Brain microvascular endothelial cell (primary cell): ENCODE measurements around the gene ITPRID2.

Source experiments
- DNase-seq: peaks from one replicate; pipeline ENCODE4 v3.0.0-alpha.2; 2020
- H3K27ac ChIP-seq: fragments of 250-450 bp; sonication (Bioruptor Pico); 2 replicates; pipeline ENCODE4 v1.5.1; 2020; ENCODE audit warnings: mild to moderate bottlenecking, moderate library complexity
- H3K27me3 ChIP-seq: fragments of 250-450 bp; sonication (Bioruptor Pico); replicated peaks from 2 replicates; pipeline ENCODE4 v1.5.1; 2020; ENCODE audit warnings: mild to moderate bottlenecking
- H3K36me3 ChIP-seq: fragments of 250-450 bp; sonication (Bioruptor Pico); replicated peaks from 2 replicates; pipeline ENCODE4 v1.5.1; 2020; ENCODE audit warnings: mild to moderate bottlenecking
- H3K4me3 ChIP-seq: 2 replicates; pipeline ENCODE4 v1.5.1; 2011; ENCODE audit warnings: low read depth, mild to moderate bottlenecking, control low read depth, low read length, moderate library complexity
- CTCF ChIP-seq: IDR thresholded peaks from 2 replicates; pipeline ENCODE4 v1.5.1; 2011; ENCODE audit warnings: low read depth, mild to moderate bottlenecking, moderate library complexity, low read length, control low read depth, inconsistent platforms; ENCODE audit errors: missing control alignments
- in situ Hi-C: cut with HindIII; loops from 2 replicates; pipeline ENCODE4 v1.10.0; 2017; ENCODE audit warnings: low sequenced_read_pairs, low pct_ligation_motif_present

The ITPRID2 gene

DNA sequence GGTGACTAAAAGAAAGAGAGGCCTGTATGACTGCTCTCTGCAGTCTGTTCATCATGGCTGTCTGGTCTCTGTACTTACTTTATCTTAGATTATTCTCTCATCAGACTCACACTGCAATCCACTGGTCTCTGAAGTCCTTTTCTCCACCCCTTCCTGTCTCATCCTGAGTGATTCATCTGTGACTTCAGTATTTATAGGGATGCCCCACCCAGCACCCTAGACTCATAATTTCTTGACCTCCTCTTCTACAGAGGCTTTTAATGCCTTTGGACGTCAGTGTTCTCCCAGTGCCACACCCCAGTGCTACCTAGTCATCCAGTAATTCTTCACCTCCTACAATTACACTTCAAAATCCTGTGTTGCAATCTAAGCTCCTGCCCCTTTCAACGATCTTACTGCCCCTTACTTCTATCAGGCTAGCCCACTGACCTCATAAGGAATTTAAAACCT lies 14.9 kb upstream of the ITPRID2 start:
- H3K27ac ChIP-seq, result no peak overlapping the region
- H3K36me3 ChIP-seq, result no peaks in the 10 kb centered on the region
- peak; percentile 70 for DNase-seq
- H3K27me3 ChIP-seq, result no peaks in the 10 kb centered on the region
- H3K4me3 ChIP-seq, result no peak overlapping the region
- TF ChIP-seq CTCF, result no peak
- in situ Hi-C loops, result loop anchor here (25.0 kb wide), 1 partner anchor 139 kb away; no protein-coding TSS in a partner anchor

DNA sequence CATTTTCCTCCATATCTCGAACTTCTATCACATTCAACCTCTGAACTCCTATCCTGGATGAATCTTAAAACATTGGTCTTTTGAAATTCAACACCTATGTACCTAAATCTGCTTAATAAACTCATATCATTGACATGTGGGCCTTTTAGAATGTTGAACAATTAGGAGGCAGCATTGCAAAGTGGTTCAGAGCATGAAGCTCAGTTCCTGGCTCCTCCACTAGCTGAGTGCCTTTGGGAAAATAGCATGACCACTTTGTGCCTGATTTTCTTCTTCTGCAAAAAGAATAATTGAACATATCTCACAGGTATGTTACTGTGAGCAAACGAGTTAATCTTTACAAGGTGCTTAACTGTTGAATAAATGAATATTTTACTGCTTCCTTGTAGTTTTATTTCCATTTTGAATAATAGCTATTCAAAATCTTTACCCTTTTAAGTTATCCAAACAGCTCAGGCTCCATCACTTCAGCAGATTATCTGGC lies 14.3 kb upstream of the ITPRID2 start:
- no peak overlapping the region for H3K4me3 ChIP-seq
- DNase-seq, result no peak
- no peaks in the 10 kb centered on the region for H3K27me3 ChIP-seq
- TF ChIP-seq CTCF, result no peak
- H3K27ac ChIP-seq, result no peak overlapping the region
- H3K36me3 ChIP-seq, result no peaks in the 10 kb centered on the region
- in situ Hi-C loops, result loop anchor here (25.0 kb wide), 1 partner anchor 140 kb away; no protein-coding TSS in a partner anchor

- H3K27ac ChIP-seq, result no peak overlapping the region
- TF ChIP-seq CTCF, result no peak
- no peak overlapping the region for H3K4me3 ChIP-seq
- in situ Hi-C loops, result loop anchor here (25.0 kb wide), 1 partner anchor 141 kb away; no protein-coding TSS in a partner anchor
- no peaks in the 10 kb centered on the region for H3K27me3 ChIP-seq
- no peak for DNase-seq
- H3K36me3 ChIP-seq, result no peaks in the 10 kb centered on the region
Observed at GRCh38 chr2:181878448-181878847, 13.1 kb upstream of the ITPRID2 start.

GRCh38 chr2:181879295-181879694 lies 12.2 kb upstream of the ITPRID2 start:
- H3K36me3 ChIP-seq, result no peaks in the 10 kb centered on the region
- no peak overlapping the region for H3K4me3 ChIP-seq
- H3K27me3 ChIP-seq, result no peaks in the 10 kb centered on the region
- TF ChIP-seq CTCF, result no peak
- H3K27ac ChIP-seq, result no peak overlapping the region
- DNase-seq, result no peak
- in situ Hi-C loops, result loop anchor here (25.0 kb wide), 1 partner anchor 142 kb away; no protein-coding TSS in a partner anchor

- TF ChIP-seq CTCF, result no peak
- in situ Hi-C loops, result loop anchor here (25.0 kb wide), 1 partner anchor 145 kb away; no protein-coding TSS in a partner anchor
- H3K27me3 ChIP-seq, result no peaks in the 10 kb centered on the region
- H3K36me3 ChIP-seq, result no peaks in the 10 kb centered on the region
- DNase-seq, result no peak
- H3K4me3 ChIP-seq, result no peak overlapping the region
- H3K27ac ChIP-seq, result no peak overlapping the region
Observed at GRCh38 chr2:181882246-181883020, 9.1 kb upstream of the ITPRID2 start.
